GM08714 (cell line): ENCODE data around the gene PDE1A.

Experiments
- H3K4me3 ChIP-seq: fragments of 200-500 bp; sonication (Bioruptor generic); 2 replicates; pipeline ENCODE4 v1.5.1; 2014; ENCODE audit warnings: mild to moderate bottlenecking, low read length, inconsistent platforms
- ZNF274 ChIP-seq: IDR thresholded peaks from 2 replicates; pipeline ENCODE4 v1.6.1; 2012; ENCODE audit warnings: mild to moderate bottlenecking, low read depth, low read length

PDE1A gene

GRCh38 chr2:182426918-182427240, at the start of gene PDE1A:
Gene PDE1A (minus strand): TSS chr2:182427036.
- no peak for TF ChIP-seq ZNF274
- no peak within 1 kb of the TSS for H3K4me3 ChIP-seq

DNA sequence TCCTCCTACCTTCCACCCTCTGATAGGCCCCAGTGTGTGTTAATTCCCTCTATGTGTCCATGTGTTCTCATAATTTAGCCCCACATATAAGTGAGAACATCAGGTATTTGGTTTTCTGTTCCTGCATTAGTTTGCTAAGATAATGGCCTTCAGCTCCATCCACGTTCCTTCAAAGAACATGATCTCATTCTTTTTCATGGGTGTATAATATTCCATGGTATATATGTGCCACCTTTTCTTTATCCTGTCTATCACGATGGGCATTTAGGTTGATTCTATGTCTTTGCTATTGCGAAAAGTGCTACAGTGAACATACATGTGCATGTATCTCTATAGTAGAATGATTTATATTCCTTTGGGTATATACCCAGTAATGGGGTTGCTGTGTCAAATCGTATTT, 46.8 kb upstream of the PDE1A start:
- H3K4me3 ChIP-seq, result no peak overlapping the region
- no peak for TF ChIP-seq ZNF274

DNA sequence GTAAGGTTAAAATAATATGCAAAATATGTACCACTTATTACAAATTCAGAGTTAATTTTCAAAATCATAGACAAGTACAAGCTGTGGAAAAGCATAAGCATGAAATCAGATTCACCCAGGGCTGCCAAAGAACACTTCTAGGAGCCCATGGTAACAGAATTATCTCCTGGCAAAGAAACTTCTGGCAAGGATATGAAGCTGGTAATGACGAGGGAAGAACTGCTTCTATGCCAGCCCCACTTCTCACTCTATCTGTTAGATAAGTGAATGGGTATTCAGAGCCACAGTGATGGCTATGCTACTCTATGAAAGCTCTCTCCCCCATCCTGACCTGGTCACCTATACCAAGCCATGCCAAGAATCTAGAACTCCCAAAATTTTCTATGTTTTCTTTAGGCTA, 36.9 kb upstream of the PDE1A start:
- no peak for TF ChIP-seq ZNF274

GRCh38 chr2:182456784-182457183, 29.9 kb upstream of the PDE1A start:
- no peak for TF ChIP-seq ZNF274
- no peak overlapping the region for H3K4me3 ChIP-seq

More for the DNA sequence above, 36.9 kb upstream of the PDE1A start:
- H3K4me3 ChIP-seq, result no peak overlapping the region

DNA sequence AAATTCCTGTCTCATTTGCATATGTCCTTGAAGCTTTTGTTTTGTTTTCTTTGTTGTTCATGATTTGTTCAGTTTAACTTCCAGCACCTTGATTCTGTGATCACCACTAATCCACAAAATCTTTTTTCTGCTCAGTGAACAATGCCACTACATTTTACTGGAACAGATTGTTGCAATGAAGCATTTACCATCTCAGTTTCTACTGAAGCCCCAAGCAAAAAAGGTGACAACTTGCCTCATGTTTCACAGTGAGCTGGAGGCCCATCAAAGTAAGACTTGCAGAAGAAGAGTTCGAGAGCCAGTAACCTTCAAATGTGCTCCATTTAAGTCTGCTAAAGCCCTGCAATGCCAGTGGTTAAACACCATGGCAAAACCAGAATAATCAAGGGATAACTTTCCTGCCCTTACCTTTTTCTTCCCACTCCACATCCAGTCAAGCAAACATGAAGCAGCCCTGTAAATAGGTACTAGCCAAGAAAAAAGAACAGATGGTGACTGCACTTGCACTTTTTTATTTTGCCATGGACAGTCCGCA, 25.7 kb upstream of the PDE1A start:
- H3K4me3 ChIP-seq, result no peak overlapping the region
- TF ChIP-seq ZNF274, result no peak

DNA sequence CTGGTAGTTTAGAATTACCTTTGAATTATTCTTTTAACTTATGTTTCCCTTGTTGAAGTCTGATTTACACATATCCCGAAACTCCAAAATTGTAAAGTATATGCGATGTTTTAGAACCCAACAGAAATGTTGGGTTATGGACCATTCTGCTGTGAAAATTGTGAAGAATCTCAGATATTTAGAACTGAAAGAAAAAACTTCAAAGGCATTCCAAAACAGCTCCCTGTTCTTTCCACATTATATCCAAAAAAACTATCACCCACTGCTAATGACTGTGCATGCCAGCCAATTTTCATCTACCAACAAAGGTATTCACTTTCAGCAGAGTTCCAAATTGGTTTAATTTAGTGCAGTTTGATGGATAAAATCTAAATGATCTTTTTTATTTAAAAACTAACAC, 21.5 kb upstream of the PDE1A start:
- H3K4me3 ChIP-seq, result no peak overlapping the region
- no peak for TF ChIP-seq ZNF274

- TF ChIP-seq ZNF274, result no peak
- H3K4me3 ChIP-seq, result no peak overlapping the region
Measured at GRCh38 chr2:182447863-182448262, 21.0 kb upstream of the PDE1A start.

DNA sequence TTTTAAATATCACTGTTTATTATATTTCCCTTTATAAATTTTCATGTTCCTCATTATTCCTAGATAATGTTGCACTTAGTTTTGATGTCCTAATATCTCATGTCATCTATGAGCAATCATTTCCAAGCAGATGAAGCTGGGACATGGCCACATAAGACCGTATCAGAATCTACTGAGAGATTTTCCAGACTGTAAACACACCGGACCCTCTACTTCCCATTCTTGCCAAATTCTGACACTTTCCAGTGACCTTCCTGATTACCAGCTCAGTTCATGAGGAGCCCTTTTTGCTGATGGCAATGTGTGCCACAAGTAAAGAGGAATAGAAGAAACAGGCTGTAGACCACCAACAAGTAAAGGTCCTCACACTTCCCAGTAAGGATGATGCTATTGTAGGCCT, 20.3 kb upstream of the PDE1A start:
- no peak for TF ChIP-seq ZNF274
- no peak overlapping the region for H3K4me3 ChIP-seq

DNA sequence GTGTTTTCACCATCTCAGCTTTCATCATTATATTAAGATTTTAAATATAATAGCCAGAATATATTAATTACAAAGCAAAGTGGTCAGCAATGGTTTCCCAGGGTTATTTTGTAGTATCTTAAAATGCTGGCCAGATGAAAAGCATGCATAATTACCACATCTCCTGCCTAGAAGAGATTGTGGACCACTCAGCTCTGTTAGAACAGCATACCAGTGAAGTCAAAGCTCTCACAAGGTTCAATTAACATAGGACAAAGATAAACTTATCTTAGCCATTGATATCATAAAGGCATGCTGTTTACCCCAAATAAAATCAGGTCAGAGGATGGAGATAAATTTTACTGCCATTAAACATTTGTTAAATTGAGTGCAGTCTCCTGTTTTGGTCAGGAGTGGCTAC, 19.3 kb upstream of the PDE1A start:
- no peak overlapping the region for H3K4me3 ChIP-seq

DNA sequence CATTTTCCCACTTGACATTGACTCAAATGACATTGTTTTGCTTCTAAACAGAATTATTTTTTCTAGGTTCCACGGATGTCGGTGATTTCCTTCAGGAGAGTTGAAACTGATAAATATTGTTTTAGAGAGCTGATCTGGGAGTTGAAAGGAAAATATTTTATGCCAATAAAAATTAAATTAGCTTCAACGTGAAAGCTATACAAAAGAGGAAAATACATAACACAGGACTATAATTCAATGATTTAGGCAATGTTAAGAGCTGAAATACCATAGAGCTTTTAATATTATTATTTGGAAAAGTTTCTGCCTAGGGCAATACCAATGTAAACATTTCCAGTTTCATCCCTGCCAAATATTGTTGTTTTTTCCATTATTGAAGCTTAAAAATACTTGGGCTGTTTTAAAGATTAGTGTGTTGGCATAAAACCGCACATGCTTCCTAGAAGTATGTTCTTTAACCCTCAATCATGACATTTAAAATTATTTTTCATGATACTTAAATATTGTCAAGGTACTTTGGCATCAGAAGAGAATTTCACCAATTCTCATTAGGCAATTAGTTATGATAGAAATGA, 18.6 kb upstream of the PDE1A start:
- no peak for TF ChIP-seq ZNF274
- no peak overlapping the region for H3K4me3 ChIP-seq

More for the DNA sequence above, 19.3 kb upstream of the PDE1A start:
- no peak for TF ChIP-seq ZNF274

DNA sequence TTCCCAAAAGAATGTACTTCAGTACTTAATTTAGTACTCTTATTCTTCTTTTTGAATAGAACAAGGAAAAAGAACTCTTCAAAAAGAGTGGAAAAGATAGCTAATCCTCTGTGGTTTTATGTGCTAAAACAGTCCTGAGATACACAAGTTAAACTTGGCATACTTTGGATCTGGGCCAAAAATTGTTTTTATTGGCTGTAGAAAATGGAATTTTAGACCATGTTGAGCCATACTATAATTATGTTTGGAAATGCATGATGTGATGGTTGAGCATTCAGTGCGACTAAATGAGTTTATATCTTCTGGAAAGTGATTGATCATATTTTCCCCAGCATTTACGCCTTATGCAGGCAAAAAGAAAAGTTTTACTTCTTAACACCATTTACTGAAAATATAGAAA, 18.0 kb upstream of the PDE1A start:
- H3K4me3 ChIP-seq, result no peak overlapping the region
- TF ChIP-seq ZNF274, result no peak

DNA sequence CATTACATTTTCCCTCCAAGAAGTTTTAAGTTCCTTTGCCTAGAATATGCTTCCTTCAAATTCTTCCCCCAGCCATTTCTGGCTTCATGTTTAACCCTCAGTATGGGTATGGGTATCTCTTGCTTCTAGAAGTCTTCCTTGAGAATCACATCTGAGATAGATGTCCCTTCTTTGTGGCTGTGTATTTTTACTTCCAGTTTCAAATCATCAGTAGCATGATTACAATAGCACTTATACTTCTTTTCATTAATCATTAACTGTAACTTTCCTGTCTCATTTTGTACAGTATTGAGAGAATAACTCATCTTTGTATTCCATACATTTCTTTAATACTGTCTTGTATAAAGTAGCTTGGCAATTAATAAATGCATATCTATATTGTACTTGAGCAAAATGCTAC, 17.3 kb upstream of the PDE1A start:
- TF ChIP-seq ZNF274, result no peak
- H3K4me3 ChIP-seq, result no peak overlapping the region

GRCh38 chr2:182436252-182436651, 9.4 kb upstream of the PDE1A start:
- no peak overlapping the region for H3K4me3 ChIP-seq
- TF ChIP-seq ZNF274, result no peak

- no peak overlapping the region for H3K4me3 ChIP-seq
- TF ChIP-seq ZNF274, result no peak
Measured at GRCh38 chr2:182435754-182436153, 8.9 kb upstream of the PDE1A start.

GRCh38 chr2:182432051-182432450, 5.2 kb upstream of the PDE1A start:
- no peak for TF ChIP-seq ZNF274
- no peak overlapping the region for H3K4me3 ChIP-seq

DNA sequence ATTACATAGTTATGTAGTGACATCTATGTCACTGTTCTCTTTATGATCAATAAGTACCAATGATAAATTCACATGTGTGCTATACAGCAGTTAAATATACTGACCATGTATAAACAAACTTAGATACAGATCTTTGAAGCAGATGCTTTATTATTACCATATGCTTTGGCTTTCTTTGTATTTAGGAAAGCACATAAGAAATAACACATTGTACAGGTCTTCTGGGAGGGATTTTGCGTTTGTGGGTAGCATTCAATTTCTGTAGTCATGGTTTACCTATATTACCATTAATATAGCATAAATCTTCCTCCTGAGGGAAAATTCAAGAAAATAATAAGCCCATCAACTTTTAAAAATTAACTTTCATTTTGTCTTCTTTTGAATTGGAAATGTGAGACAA, 1.6 kb upstream of the PDE1A start:
- no peak for TF ChIP-seq ZNF274
- no peak overlapping the region for H3K4me3 ChIP-seq
